B cell (primary cell): ENCODE measurements around the gene ZNF438. TPM values are rescaled to one million over a fixed set of nuclear protein-coding genes. Genes with fewer than 3 reads are reported as not detected.

Experiments used
- ATAC-seq: fragments of 200-7000 bp; cut with Tn5 transposase; one replicate; pipeline ENCODE4 v1.10.0; 2021; ENCODE audit warnings: low read depth, mild to moderate bottlenecking, moderate number of reproducible peaks, moderate library complexity
- CTCF ChIA-PET: fragments of 350-600 bp; sonication (Branson Sonifier 250); formaldehyde crosslinking; loops from one replicate; lab custom pipeline; 2021; ENCODE audit warnings: antibody characterized with exemption, inconsistent platforms; lab: Charles Lee
- POLR2A ChIA-PET: fragments of 350-600 bp; sonication (Branson Sonifier 250); formaldehyde crosslinking; loops from one replicate; lab custom pipeline; 2021; ENCODE audit warnings: antibody characterized with exemption; lab: Charles Lee
- DNase-seq: peaks from one replicate; pipeline ENCODE4 v3.0.0; 2013
- H2AFZ ChIP-seq: 2 replicates; pipeline ENCODE4 v1.6.1; 2012; ENCODE audit warnings: mild to moderate bottlenecking, low read depth, low read length; ENCODE audit not compliant: insufficient read depth, poor library complexity, severe bottlenecking
- H3K27ac ChIP-seq, 2 donors: 1 replicate in 1 of 2; 2 replicates in 1 of 2; pipeline ENCODE4 v1.5.1; 2012 to 2013; ENCODE audit warnings: low read length in 2 of 2, mild to moderate bottlenecking in 2 of 2, moderate library complexity in 1 of 2
- H3K27me3 ChIP-seq, 4 experiments: fragments of 200-600 bp in 1 of 4; sonication (generic) in 1 of 4; replicated peaks in 1 of 4; 1 replicate in 2 of 4; 2 replicates in 2 of 4; pipeline versions ENCODE4 v1.6.1 to v1.7.0; 2013 to 2016; ENCODE audit warnings: low read length in 3 of 4, mild to moderate bottlenecking in 2 of 4, mixed read lengths in 1 of 4, moderate library complexity in 1 of 4; ENCODE audit not compliant: insufficient read depth in 4 of 4, control insufficient read depth in 3 of 4; ENCODE audit errors: control extremely low read depth in 1 of 4
- H3K36me3 ChIP-seq, 2 experiments: replicated peaks in 1 of 2; 1 replicate in 1 of 2; 2 replicates in 1 of 2; pipeline versions ENCODE4 v1.6.1 to v1.7.1; 2013; ENCODE audit warnings: low read length in 1 of 2; ENCODE audit not compliant: insufficient read depth in 2 of 2, control insufficient read depth in 1 of 2; ENCODE audit errors: control extremely low read depth in 1 of 2, extremely low read depth in 1 of 2
- H3K4me1 ChIP-seq, 2 donors: fragments of 200-600 bp in 1 of 2; sonication (generic) in 1 of 2; 1 replicate in 1 of 2; 2 replicates in 1 of 2; pipeline versions ENCODE4 v1.5.1 to v1.6.1; 2013 to 2017; ENCODE audit warnings: low read length in 2 of 2; ENCODE audit not compliant: control insufficient read depth in 2 of 2, insufficient read depth in 2 of 2
- H3K4me2 ChIP-seq: replicated peaks from 2 replicates; pipeline ENCODE3; 2012; ENCODE audit warnings: mild to moderate bottlenecking, low read depth, low read length; ENCODE audit not compliant: poor library complexity, severe bottlenecking
- H3K4me3 ChIP-seq, 5 experiments: fragments of 200-600 bp in 1 of 5; sonication (generic) in 1 of 5; 1 replicate in 3 of 5; 2 replicates in 2 of 5; pipeline versions ENCODE4 v1.5.1 to v1.7.0; 2011 to 2016; ENCODE audit warnings: low read length in 4 of 5, mild to moderate bottlenecking in 4 of 5, low read depth in 2 of 5, control low read depth in 1 of 5, moderate library complexity in 1 of 5; ENCODE audit not compliant: insufficient read depth in 1 of 5; ENCODE audit errors: control extremely low read depth in 1 of 5, extremely low read depth in 1 of 5
- H3K79me2 ChIP-seq: fragments of 200-600 bp; sonication (generic); one replicate; pipeline ENCODE4 v1.6.0; 2016; ENCODE audit warnings: low read length; ENCODE audit not compliant: control insufficient read depth, insufficient read depth
- H3K9ac ChIP-seq: fragments of 200-600 bp; sonication (generic); 2 replicates; pipeline ENCODE4 v1.6.1; 2017; ENCODE audit warnings: mild to moderate bottlenecking, low read length, moderate library complexity
- H3K9me3 ChIP-seq, 3 donors: one replicate each; pipeline versions ENCODE4 v1.6.1 to v1.7.1; 2013; ENCODE audit warnings: low read length in 2 of 3; ENCODE audit not compliant: control insufficient read depth in 2 of 3, insufficient read depth in 1 of 3; ENCODE audit errors: control extremely low read depth in 1 of 3
- H4K20me1 ChIP-seq: 2 replicates; pipeline ENCODE4 v1.6.0; 2012; ENCODE audit warnings: mild to moderate bottlenecking, low read length; ENCODE audit not compliant: insufficient read depth, control insufficient read depth, poor library complexity, severe bottlenecking
- H3K27ac Mint-ChIP-seq: one replicate; pipeline ENCODE4 v1.8.0; 2021; ENCODE audit warnings: mixed read lengths
- H3K27me3 Mint-ChIP-seq: one replicate; pipeline ENCODE4 v1.8.0; 2021; ENCODE audit warnings: mixed read lengths
- H3K4me1 Mint-ChIP-seq: one replicate; pipeline ENCODE4 v1.8.0; 2021; ENCODE audit warnings: mixed read lengths
- H3K4me3 Mint-ChIP-seq: one replicate; pipeline ENCODE4 v1.8.0; 2021; ENCODE audit warnings: mixed read lengths
- H3K9me3 Mint-ChIP-seq: one replicate; pipeline ENCODE4 v1.8.0; 2022; ENCODE audit warnings: mixed read lengths; ENCODE audit not compliant: insufficient read depth
- EZH2 ChIP-seq: IDR thresholded peaks from 2 replicates; pipeline ENCODE4 v1.6.1; 2012; ENCODE audit warnings: borderline replicate concordance, low read depth, mild to moderate bottlenecking, moderate library complexity, low read length; ENCODE audit not compliant: insufficient read depth, poor library complexity, severe bottlenecking
- WGBS: methylation state at CpG from one replicate; pipeline ENCODE4 v1.1.5; 2013; ENCODE audit warnings: missing lambda C conversion rate; ENCODE audit not compliant: insufficient coverage; 5-methylcytosine and 5-hydroxymethylcytosine counted together
- intact Hi-C: fragments of 100-400 bp; cut with micrococcal nuclease; formaldehyde crosslinking; loops from one replicate; pipeline ENCODE4 v1.10.0; 2022
- polyA plus RNA-seq: library from polyadenylated mRNA; depleted of rRNA; stranded (reverse); fragments of >200 nt; gene quantifications from 2 replicates; pipeline ENCODE4 v1.2.3, GENCODE V29; 2012
- total RNA-seq, 2 donors: library from RNA; stranded (reverse); fragments of 120-200 nt in 1 of 2; gene quantifications; 1 replicate in 1 of 2; 2 replicates in 1 of 2; pipeline versions ENCODE4 v1.2.3 to v1.2.4, GENCODE V29; 2013 to 2022
- TF ChIP-seq, protein P1 (sequence below): fragments of 200-600 bp; IDR thresholded peaks from one replicate; pipeline ENCODE4 v1.8.0; 2022; ENCODE audit warnings: antibody characterized with exemption, mild to moderate bottlenecking

ZNF438 gene
- total and polyA plus RNA-seq, 2 donors (not counting 1 experiment from before 2014, with no cell fraction given) = 2.0 to 3.7 TPM

DNA sequence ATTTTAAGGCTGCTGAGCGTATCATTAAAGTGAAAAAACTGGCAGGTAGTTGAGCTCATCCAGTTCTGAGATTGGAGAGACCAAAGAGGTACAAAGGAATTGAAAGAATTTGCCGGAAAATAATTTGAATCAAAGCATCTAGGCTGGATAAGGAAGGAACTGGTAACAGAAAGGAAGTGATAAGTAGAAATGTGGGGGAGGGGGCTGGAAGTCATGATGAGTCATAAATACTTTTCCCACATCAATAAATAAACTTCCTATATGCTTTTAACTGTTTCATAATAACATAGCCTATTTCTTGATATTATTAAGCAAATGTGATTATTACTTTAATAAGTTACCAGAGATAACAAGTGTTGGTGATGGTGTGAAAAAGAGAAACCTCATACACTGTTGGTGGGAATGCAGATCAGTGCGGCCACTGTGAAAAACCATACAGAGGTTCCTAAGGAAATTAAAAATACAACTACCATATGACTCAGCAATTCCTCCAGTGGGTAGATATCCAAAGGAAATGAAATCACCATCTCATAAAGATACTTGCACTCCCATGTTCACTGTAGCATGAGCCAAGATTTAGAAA lies 27.0 kb downstream of the ZNF438 start:
- H3K4me2 ChIP-seq = no peak overlapping the region
- no peak overlapping the region for H3K27ac Mint-ChIP-seq
- CTCF ChIA-PET = no interaction called here

DNA sequence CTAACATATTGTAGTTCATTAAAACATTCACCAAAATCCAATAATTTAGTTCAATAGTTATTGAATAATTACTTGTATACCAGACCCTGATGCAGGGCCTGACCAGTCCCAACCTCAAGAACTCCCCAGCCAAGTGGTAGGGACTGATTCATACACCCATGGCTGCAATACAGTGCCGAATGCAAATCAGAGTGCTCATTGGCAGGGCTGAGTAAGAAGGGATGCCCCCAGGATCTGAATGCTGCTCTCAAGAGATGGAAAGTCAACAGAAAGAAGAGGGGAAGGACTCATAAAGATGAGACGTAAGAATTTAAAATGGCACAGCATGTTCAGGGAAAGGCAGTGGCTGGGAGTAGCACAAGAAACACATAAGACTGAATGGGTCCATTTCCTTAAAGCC lies 29.9 kb downstream of the ZNF438 start:
- no peaks in the 10 kb centered on the region for H4K20me1 ChIP-seq
- WGBS = 94% methylated on average over 2 of the region's 2 CpGs
- no peak for DNase-seq
- ChIA-PET POLR2A (no interaction called here), CTCF (no interaction called here)
- H3K4me1 ChIP-seq = peaks cover 3 to 5% of the 10 kb centered on the region in 2 donors
- TF ChIP-seq EZH2 = no peak
- TF ChIP-seq, protein P1, sequence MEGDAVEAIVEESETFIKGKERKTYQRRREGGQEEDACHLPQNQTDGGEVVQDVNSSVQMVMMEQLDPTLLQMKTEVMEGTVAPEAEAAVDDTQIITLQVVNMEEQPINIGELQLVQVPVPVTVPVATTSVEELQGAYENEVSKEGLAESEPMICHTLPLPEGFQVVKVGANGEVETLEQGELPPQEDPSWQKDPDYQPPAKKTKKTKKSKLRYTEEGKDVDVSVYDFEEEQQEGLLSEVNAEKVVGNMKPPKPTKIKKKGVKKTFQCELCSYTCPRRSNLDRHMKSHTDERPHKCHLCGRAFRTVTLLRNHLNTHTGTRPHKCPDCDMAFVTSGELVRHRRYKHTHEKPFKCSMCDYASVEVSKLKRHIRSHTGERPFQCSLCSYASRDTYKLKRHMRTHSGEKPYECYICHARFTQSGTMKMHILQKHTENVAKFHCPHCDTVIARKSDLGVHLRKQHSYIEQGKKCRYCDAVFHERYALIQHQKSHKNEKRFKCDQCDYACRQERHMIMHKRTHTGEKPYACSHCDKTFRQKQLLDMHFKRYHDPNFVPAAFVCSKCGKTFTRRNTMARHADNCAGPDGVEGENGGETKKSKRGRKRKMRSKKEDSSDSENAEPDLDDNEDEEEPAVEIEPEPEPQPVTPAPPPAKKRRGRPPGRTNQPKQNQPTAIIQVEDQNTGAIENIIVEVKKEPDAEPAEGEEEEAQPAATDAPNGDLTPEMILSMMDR = no peak
- H3K9me3 Mint-ChIP-seq = no peaks in the 10 kb centered on the region
- intact Hi-C loops = no loop called here
- no peak overlapping the region for H2AFZ ChIP-seq
- H3K27me3 Mint-ChIP-seq = no peaks in the 10 kb centered on the region
- H3K79me2 ChIP-seq = no peaks in the 10 kb centered on the region
- no peak overlapping the region for H3K4me3 Mint-ChIP-seq
- no peak overlapping the region for H3K4me3 ChIP-seq
- no peak overlapping the region for H3K9ac ChIP-seq
- no peak overlapping the region for H3K27ac ChIP-seq
- H3K27me3 ChIP-seq = no peaks in the 10 kb centered on the region
- H3K27ac Mint-ChIP-seq = no peak overlapping the region
- no peaks in the 10 kb centered on the region for H3K36me3 ChIP-seq
- peaks cover 16% of the 10 kb centered on the region for H3K4me1 Mint-ChIP-seq
- H3K4me2 ChIP-seq = no peak overlapping the region
- no peak for ATAC-seq
- no peaks in the 10 kb centered on the region for H3K9me3 ChIP-seq

More for the DNA sequence above, 27.0 kb downstream of the ZNF438 start:
- H3K4me1 ChIP-seq = no peaks in the 10 kb centered on the region
- H4K20me1 ChIP-seq = no peaks in the 10 kb centered on the region
- TF ChIP-seq, protein P1 = no peak
- no peak for TF ChIP-seq EZH2
- Mint-ChIP-seq H3K4me1 (peaks cover 8% of the 10 kb centered on the region), H3K9me3 (no peaks in the 10 kb centered on the region), H3K4me3 (no peak overlapping the region), H3K27me3 (no peaks in the 10 kb centered on the region)
- ATAC-seq (no peak), DNase-seq (no peak)
- H3K27ac ChIP-seq = no peak overlapping the region
- H3K27me3 ChIP-seq = no peaks in the 10 kb centered on the region
- POLR2A ChIA-PET = no interaction called here
- WGBS = 100% methylated on average over 1 of the region's 3 CpGs
- H3K4me3 ChIP-seq = no peak overlapping the region
- no peak overlapping the region for H2AFZ ChIP-seq
- no peak overlapping the region for H3K9ac ChIP-seq
- intact Hi-C loops = no loop called here
- no peaks in the 10 kb centered on the region for H3K36me3 ChIP-seq
- H3K79me2 ChIP-seq = no peaks in the 10 kb centered on the region
- no peaks in the 10 kb centered on the region for H3K9me3 ChIP-seq
